NCI-H146 treated with DMSO at 0.1 percent for 48 hours (cell line): ENCODE measurements around the gene PLK5.

Experiments used
- DNase-seq: peaks from one replicate; lab custom pipeline; 2025; ENCODE audit not compliant: unreplicated experiment; lab: John Stamatoyannopoulos, UW

The PLK5 gene

DNA sequence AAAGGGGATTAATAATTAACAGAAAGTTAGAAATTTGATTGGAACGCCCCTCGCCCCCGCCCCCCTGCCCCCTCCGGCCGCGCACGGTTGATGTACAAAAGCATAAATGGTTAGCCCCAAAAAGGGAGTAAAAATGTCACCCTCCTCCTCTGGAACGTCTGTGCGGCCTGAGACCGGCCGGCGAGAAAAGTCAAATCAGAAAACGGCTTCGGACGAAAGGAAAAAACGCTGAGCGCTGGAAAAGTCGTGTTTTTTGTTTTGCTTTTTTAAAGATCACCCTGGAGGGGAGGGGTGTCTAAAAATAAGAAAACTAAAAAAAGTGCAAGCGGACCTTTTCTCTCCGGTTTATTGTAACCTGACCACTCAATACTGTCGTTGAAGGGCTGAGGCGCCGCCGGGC is 31.1 kb downstream of the PLK5 start:
- no peak for DNase-seq

DNA sequence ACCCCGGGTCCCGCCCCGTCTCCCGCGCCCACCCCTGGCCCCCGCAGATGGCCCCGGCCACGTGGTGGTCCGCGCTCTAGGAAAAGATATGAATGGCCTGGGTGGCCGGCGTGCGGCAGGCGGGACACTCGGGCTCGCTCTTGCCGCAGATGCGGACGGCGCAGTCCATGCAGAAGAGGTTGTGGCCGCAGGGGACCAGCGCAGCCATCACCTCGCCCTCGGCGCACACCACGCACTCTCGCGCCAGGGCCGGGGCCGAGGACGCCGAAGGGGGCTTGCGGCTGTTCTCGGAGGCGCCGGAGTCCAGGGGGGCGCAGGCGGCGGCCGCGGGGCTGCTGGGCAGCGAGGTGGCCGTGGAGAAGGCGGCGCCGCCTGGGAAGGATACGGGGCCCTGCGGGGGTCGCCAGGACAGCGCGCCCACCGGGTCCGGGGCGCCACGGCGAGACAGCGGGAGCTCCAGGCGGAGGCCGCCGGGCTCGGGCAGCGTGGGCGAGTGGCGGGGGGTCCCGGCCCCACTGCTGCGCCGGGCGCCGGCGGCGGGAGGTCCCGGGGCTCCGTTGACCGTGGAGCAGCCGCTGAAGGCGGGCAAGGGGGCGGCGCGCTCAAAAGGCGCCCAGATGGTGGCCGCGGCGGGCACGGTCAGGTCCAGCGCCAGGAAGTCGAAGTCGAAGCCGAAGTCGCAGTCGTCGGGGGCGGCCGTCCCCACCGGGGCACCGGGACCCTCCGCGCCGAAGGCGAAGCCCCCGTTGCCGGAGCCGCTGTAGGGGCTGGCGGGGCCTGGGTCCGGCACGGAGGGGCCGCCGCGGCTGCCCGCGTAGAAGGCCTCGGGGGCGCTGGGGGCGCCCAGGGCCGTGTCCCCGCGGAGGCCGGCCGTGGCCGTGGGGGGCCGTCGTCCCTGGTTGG is 31.9 kb downstream of the PLK5 start:
- no peak for DNase-seq

DNA sequence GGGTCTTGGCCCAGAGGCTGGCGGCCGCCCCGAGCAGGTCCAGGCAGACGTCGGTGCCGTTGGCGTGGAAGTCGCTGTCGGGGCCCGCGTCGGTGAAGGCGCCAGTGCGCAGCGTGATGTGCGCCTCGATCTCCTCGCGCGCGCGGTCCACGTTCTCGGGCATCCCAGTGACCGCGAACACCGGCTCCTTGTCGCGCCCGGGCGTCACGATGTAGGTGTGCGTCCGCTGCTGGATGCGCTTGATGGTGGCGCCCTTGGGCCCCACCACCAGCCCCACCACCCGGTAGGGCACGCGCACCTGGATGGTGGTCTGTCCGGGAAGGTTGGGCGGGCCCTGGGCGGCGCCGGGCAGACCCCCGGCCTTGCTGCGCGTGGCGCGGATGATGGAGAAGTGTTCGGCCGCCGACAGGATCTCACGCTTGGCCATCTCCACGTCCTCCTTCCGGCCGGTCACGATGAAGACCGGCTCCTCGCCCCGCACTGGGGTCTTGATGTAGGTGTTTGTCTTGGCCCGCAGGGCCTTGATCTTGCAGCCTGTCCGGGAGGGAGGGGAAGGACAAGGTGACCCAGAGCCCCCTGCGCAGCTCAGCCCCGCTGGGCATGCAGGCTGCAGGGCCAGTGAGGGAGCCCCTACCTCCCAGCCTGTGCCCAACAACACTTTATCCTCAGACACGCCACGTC is 32.7 kb downstream of the PLK5 start:
- no peak for DNase-seq

DNA sequence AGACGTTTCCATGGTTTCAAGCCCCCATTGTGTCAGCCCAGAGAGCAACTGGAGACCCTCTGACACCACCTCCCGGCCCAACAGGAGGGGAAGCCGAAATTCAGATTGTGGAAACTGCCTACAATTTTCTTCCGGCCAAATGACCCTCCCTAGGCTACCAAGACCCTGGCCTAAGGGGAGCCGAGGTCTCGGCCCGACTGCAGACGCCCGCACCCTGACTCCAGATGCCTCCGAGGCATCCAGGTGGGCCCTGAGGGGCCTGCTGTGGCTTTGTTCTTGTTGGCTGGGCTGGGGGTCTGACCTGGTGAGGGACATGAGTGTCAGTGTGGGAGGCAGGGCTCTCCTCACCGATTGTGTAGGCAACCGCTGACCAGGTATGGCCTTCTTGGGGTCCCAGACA is 34.7 kb downstream of the PLK5 start:
- DNase-seq = no peak

DNA sequence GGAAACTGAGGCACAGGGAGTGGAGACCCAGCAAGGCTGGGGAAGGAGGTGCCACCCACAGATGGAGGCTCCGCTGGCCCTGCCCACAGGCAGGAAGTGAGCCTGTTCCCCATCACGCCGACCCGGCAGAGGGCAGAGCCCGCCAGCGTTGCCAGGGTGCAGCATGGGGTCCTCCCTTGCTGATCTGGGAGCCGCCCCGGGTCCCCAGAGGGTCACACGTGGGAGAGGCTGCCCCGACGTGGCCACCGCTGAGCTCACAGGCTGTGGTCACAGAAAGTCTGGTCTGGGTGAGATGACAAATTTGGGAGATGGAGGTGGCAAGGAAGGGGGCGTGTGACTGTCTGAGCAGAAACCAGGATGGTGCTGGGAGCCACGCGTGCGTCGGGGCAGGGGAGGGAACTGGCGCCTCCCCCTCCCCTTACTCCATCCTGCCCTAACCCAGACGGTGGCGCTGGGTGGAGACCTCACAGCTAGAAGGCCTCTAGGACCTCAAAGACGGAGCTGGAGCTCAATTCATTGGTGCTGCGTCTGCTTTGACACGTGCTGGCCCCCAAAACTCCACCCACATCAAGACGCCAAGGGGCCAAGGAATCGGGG is 36.5 kb downstream of the PLK5 start:
- no peak for DNase-seq

DNA sequence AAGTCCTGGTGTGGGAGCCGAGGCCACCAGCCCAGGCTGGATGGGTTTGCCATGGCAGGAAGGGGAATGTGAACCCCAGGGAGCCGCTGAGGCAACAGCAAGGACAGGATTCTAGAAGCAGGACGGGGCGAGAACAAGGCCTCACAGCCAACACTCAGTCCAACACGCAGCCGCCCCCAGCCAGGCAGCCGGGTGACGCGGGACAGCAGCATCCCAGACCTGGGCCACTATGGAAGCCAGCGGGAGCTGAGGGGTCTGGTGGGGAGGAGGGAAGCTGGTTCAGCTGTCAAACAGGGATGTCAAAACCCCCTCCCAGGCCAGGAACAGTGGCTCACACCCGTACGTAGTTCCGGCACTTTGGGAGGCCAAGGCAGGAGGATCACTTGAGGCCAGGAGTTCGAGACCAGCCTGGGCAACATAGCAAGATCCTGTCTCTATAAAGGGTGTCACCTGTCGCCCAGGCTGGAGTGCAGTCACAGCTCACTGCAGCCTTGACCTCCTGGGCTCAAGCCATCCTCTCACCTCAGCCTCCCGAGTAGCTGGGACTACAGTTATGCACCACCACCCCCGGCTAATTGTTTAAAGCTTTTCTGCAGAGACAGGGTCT is 37.5 kb downstream of the PLK5 start:
- DNase-seq = no peak

DNA sequence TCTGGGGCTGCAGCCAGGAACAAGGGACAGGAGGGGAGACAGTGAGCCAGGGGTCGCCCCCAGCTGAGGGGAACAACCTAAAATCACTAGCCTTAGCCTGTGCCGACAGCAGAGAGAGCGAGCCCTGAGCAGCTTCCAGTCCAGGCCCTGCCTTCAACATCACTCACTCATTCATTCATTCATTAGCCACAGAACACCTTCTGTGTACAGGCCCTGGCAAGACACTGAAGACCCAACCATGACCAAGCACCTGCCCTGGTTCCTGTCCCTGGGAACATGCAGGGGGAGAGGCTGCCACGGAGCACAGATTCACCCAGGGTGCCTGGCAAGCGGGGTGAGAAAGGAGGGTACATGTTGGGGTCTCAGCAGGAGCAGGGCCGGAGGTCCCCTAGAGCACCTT is 39.4 kb downstream of the PLK5 start:
- no peak for DNase-seq

DNA sequence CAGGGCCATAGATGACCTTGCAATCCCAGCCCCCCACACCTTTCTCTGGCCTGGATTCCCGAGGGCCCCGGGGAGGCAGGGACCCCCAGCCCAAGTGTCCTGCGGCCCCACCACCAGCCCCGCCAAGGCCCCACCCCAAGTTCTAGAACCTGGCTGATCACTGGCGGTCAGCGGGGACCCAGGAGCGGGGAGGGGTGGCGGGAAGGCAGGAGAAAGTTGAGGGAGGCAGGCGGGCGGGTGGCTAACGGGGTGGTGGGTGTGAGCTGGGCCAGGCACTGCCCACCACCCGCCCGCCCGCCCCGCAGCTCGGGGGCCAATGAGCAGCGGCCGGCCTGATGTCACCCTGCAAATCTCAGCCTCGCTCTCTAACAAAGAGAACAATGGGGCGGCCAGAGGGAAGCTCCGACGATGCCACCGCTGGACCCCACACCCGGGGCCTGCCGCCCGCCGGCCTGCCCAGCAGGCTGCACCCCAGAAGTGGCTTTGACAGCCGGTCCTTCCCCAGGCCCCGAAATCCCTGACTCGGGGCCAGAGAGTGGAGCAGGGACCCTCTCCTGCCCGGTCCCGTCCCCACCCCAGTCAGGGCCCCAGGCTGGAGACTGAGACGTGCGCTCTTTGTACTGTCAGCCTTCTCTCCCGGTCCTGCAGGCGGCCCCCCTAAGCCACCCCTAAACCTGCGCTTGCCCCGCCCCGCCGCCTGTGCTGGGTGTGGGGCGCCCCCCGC is 42.7 kb downstream of the PLK5 start:
- DNase-seq = peak; percentile 37

DNA sequence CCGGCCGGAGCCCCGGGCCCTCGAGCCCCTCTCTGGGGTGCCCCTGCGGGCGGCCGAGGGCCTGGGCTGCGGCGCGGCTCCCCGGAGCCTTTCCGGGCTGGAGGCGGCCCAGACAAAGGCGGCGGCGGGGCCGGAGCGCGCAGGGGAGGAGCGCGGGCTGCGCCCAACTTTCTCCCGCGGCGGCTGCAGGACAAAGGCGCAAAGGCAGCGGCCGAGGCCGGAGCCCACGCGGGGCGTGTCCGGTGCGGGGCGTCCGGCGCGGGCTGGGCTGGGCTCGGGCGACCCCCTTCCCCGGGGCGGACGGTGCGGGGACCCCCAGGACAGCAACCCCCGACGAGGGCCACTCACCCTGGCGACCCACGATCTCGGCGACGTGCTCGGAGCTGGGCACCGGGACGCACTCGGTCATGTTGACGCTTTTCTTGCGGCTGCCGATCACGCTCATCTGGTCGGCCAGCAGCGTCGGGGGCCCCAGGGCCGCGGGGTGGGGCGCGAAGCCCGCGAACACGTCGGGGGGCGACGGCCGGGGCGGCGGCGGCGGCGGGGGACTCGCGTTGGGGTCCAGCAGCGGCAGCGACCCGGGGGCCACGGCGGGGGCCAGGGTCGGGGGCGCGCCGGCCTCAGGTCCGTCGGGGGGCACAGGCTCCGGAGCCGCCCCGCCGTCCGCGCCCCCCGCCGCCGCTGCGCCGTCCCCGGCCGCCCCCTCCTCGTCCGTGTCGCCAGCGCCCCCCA is 43.4 kb downstream of the PLK5 start:
- no peak for DNase-seq

DNA sequence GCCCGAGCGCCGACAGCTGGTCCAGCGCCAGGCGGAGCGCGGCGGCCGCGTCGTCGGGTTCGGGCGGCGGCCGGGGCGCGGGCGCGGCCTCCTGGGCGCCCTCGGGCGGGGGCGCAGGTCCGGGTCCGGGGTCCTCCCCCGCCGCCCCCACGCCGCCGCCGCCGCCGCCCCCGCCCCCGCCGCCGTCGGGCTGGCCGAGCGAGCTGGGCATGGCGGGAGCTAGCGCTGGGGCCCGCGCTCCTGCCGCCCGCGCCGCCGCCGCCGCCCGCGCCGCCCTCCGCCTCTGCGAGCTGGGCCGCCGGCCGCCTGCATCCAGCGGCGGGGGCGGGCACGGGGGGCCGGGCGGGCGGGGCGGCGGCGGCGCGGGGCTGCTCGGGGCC is 44.0 kb downstream of the PLK5 start:
- DNase-seq = no peak

DNA sequence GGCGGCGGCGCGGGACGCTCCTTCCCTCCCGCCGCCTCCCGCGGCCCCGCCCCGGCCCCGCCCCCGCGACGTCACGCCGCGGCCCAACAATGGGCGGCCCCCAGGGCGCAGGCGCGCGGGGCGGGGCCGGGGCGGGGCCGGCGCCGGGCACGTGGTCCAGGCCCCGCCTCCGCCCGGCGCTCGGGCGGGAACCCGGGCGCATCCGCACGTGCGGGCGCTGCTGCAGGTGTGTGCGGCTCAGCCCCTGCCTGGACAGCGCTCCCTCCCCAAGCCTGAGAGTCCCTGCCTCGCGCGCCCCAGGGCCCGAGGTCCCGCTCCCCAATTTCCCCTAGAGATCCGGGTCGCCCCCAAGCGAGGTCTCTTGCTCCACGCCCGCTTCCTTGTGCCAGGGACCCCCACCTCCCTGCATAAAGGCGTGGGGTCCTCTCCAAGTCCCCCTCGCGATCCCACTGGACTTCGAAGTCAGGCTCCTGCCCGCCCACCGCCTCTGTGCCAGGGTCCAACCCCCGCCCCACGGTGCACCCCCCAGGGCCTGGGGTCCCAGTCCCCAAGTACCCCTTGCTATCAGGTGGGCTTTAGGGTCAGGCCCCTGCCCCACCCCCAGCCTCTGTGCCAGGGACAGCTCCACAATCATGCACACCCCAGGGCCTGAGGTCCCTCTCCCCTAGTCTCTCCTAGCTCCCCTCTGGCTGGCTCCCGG is 44.6 kb downstream of the PLK5 start, which contains the start of gene MEX3D:
Gene MEX3D, minus strand, starts transcription at position 6 of the 700 bp plus-strand sequence. CDS start 267 bp downstream, outside the sequence.
- DNase-seq = no peak

DNA sequence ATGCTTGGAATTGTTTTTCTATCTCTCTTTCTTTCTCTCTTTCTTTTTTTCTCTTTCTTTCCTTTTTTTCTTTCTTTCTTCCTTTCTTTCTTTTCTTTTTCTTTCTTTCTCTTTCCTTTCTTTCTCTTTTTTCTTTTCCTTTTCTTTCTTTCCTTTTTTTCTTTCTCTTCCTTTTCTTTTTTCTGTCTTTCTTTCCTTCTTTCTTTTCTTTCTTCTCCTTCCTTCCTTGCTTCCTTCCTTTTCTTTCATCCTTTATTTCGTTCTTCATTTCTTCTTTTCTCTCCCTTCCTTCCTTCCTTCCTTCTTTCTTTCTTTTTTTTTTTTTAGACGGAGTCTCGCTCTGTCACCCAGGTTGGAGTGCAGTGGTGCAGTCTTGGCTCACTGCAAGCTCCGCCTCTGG is 46.1 kb downstream of the PLK5 start:
- DNase-seq = no peak

DNA sequence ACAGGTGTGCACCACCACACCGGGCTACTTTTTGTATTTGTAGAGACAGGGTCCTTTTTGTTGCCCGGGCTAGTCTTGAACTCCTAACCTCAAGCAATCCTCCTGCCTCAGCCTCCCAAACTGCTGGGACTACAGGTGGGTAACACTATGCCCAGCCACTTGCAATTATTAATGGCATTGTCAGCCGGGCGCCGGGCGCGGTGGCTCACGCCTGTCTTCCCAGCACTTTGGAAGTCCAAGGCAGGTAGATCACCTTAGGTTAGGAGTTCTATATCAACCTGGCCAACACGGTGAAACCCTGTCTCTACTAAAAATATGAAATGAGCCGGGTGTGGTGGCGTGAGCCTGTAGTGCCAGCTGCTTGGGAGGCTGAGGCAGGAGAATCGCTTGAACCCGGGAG is 47.0 kb downstream of the PLK5 start:
- DNase-seq = no peak

DNA sequence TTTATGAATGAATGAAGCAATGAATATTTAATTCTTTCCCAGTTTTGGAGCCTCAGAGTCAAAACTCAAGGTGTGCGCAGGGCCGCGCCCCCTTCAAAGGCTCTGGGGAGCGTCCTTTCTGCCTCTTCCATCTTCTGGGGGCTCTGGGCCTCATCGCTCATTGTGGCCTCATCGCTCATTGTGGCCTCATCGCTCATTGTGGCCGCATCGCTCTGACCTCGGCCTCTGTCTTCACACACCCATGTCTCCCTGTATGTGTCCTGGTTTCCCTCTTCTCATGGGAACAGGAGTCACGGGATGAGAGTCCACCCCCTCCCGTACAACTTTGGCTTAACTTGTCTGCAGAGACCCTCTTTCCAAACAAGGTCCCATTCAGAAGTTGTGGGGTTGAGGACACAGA is 47.5 kb downstream of the PLK5 start:
- no peak for DNase-seq

DNA sequence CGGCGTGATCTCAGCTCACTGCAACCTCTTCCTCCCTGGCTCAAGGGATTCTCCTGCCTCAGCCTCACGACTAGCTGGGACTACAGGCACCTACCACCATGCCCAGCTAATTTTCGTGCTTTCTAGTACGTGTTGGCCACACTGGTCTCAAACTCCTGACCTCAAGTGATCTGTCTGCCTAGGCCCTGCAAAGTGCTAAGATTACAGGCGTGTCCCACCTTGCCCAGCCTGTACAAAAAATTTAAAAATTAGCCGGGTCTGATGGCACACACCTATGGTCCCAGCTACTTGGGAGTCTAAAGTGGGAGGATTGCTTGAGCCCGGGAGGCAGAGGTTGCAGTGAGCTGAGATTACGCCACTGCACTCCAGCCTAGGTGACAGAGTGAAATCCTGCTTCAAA is 48.9 kb downstream of the PLK5 start:
- no peak for DNase-seq

DNA sequence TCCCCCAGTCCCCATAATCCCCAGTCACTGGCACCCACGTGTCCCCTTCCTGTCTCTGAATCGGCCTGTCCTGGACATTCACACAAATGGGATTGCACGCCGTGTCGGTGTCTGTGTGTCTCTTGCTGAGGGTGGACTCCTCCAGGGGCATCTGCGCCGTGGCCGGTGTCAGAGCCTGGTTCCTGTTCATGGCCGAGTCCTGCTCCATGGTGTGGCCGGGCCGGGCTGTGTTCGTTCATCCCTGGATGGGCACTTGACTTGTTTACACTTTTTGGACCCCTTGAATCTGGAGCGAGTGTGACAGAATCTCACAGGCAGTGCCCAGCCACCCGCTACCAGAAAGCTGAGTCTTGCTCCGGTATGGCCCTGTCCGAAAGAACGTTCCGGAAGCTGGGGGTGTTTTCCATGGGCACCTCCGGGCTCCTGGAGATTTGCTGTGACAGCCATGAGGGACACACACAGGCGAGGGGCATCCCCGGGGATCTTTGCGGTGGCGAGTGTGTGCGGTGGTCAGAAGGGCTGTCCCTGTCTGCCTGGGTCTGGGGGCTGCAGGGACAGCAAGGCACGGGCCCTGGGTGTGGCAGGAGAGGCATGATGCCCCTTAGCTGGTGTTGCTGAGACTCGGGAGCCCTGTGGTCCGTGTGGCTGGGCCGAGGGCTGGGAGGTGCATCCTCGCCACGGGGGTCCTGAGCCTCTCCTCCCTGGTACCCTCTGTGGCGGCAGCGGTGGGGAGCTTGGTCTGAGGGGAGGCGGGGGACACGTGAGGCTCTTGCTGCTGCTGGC is 50.7 kb downstream of the PLK5 start:
- no peak for DNase-seq

DNA sequence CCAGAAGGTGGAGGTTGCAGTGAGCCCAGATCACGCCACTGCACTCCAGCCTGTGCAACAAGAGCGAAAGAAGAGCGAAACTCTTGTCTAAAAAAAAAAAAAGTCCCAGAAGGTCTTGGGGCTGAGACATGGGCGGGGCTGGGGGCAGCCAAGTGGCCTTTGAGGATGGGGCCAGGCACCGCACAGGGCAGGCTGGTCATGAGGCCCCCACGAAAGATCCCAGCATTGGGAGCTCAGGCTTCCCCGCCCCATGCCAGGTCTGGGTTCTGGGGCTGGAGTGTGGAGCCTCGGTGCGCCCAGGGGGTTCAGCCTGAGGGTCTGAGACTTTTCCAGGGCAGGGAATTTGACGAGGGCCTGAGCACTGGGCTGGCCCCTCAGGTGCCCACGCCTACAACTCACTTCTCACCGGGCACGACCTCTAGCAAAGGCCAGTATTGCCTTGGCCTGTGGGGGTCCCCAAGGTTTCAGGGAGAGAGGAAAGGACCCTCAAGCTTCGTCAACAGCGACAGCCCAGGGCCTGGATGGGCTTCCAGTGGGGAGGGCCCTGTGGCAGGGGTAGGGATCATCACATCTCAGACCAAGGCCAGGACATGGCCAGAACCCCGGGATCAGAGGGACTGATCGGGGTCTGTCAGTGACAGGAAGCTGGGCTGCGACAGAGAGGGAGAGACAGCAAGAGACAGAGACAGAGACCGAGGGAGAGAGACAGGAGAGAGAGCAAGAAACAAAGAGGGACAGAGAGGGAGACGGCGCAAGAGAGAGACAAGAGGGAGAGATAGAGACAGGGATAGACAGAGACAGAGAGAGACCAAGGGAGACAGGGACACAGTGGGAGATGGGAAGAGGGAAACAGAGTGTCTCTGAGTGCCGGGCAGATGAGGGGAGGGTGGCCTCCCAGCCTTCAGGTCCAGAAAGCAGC is 51.7 kb downstream of the PLK5 start:
- DNase-seq = no peak
